ENCODE measurements around the gene MTFR2. TPM values are rescaled to one million over a fixed set of nuclear protein-coding genes. Genes with fewer than 3 reads are reported as not detected.

The MTFR2 gene
- total RNA-seq, result 0.16 and 1.0 TPM in 2 replicates

GRCh38 chr6:136249811-136250685 is at the start of gene MTFR2:
TSS of gene MTFR2 (minus strand) at chr6:136250311. CDS start at chr6:136249099, 1,212 bp downstream.

GRCh38 chr6:136289579-136290409 is 39.7 kb upstream of the MTFR2 start, which contains the start of gene BCLAF1:
TSS of gene BCLAF1 (minus strand) at chr6:136289846. CDS start at chr6:136279866, 9,980 bp downstream.

Other genes starting within 250 kb of the MTFR2 start
- gene BCLAF1, start 39.5 kb upstream of the MTFR2 start, total RNA-seq, result 56.8 and 83.7 TPM in 2 replicates

Measured in bronchial smooth muscle cell (primary cell).